Activated CD8-positive, alpha-beta T cell treated with anti-CD3 and anti-CD28 coated beads, Interleukin-2, amount 10 ng/mL, durations not matched to agents 7 days and 5 days (primary cell): ENCODE measurements around the gene OPTN. TPM values are rescaled to one million over a fixed set of nuclear protein-coding genes. Genes with fewer than 3 reads are reported as not detected.

Experiments used
- total RNA-seq, 2 experiments: library from RNA; stranded (reverse); gene quantifications; one replicate each; pipeline ENCODE4 v1.2.3, GENCODE V29; 2021

OPTN gene
- total RNA-seq, 2 experiments from 2014 or later: 72.4 to 73.8 TPM

Other genes with a start within 250 kb of the OPTN start
- not detected for gene CCDC3, start 98.5 kb upstream of the OPTN start, total RNA-seq
- 10 to 100 TPM; 68.3 to 73.5 TPM for gene MCM10, start 61.4 kb downstream of the OPTN start, total RNA-seq
- not detected for gene UCMA, start 134.2 kb downstream of the OPTN start, total RNA-seq
- gene PHYH, start 199.9 kb downstream of the OPTN start, total RNA-seq: 10 to 100 TPM; 11.5 to 12.7 TPM
- 10 to 100 TPM; 63.5 to 64.0 TPM for gene SEPHS1, start 248.1 kb downstream of the OPTN start, total RNA-seq